ENCODE results near the gene TRA2B.
"Not testable (repeated sequence)": the region's sequence is repeated elsewhere in the genome, so short reads cannot be mapped to it uniquely, and the experiment has no call there.

The TRA2B gene

DNA sequence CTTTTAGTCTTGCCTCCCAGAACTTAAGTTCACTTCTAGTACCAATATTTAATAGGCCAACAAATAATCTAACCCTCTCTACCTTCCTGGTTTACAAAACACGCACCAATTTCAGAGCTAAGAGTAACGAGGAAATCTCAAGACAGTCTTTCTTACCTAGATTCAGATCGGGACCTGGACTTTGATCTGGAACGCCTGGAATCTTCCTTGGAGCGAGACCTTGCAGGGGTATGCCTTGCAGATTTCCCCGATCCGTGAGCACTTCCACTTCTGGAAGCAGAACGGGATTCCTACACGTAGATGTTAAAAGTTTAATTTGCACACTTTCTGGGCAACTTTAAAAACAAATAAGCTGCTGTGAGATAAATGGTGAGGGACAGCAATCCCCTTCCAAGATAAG, 11.4 kb downstream of the TRA2B start:
- DNase-seq = no peak

DNA sequence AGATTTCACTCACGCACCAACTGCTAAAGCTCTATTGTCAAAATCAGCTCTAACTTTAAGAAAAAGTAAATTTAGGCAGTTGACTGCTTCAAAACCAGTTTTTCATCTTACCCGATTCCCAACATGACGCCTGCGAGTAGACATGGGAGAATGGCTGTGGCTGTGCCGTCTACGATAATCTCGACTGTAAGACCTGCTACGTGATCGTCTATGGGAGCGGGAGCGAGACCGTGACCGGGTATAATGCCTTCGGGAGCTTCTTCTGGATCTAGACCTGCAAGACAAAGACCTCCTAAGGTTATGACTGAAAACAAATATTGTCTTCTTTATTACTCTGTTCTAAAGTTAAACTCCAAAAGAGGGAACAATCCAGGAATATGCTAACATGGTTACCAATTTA, 12.5 kb downstream of the TRA2B start:
- no peak for DNase-seq

DNA sequence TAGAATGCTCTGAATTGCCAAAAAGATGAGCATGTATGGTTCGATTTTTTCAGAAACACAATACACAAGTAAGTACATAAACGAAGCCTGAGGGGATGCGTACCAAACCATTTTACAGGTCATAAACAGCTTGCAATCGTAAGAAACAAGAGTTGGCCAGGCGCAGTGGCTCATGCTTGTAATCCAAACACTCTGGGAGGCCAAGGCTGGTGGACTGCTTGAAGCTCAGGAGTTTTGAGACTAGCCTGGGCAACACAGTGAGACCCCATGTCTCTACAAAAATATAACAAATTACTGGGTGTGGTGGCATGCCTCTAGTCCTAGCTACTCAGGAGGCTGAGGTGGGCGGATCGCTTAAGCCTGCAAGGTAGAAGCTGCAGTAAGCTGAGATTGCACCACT, 13.4 kb downstream of the TRA2B start:
- no peak for DNase-seq

DNA sequence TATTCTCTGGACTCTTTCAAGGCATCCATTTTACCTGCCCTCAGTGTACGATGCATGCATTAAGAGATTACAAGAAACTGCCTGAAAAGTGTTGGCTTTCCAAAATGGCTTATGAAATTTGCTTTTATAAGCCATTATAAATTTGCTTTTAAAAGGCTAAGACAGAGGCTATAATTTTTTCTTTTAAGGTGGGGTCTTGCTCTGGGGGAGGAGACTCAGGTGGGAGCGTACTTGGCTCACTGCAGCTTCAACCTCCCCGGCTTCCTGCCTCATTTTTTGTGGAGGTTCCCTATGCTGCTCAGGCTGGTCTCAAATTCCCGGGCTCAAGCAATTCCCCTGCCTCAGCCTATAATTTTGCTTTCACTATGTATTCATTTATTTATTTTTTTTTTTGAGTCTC, 17.6 kb downstream of the TRA2B start:
- DNase-seq = no peak

DNA sequence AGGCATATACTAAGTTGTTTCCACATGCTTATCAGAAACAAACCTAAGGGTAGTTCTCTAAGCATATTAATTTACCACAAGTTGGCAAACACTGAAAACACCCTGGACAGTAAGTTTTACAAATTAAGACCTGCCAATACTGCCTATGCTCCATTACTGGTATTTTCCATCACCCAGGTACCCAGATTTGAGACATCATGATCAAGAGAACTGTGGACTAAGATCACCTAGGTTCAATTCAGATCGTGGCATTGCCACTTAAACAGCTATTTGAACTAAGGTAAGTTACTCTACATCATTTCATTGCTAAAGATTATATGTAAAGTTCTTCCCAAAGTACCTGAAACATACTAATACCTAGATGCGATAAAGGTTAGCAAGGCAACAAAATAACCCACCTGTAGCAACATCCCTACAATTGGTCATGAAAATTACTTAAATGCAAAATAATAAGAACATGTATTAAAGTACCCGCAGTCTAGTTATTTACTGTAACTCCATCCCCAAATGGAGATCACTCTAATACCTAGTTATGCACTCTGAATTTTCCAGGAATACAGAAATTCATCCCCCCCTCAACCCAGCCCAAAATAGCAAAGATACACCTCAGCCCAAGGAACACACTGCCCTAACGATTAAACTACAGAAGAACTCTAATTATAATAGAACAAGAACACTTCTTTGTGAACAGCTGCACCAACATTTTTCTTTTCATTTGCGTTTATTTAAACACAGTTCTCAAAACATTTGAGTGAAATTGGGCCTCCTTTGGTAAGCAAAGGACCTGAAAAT, 21.6 kb downstream of the TRA2B start:
- no peak for DNase-seq

DNA sequence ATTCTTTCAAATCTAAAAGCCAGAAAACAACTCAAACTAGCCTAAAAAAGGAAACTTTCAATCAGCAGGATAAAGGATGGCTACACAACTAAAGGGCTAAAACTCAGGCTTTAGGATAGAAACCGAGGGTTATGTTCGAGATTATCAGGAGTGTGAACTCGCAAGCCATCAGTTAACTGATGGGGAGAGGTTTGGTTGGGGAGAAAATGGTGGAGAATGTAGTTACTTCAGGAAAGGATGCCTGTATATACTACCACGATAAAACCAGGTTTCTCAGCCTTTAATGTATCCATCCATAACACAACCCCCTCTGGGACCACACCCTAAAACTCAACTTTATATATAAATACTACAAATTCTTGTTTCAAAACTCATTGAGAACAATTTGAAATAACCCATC, 22.2 kb downstream of the TRA2B start:
- DNase-seq = no peak

DNA sequence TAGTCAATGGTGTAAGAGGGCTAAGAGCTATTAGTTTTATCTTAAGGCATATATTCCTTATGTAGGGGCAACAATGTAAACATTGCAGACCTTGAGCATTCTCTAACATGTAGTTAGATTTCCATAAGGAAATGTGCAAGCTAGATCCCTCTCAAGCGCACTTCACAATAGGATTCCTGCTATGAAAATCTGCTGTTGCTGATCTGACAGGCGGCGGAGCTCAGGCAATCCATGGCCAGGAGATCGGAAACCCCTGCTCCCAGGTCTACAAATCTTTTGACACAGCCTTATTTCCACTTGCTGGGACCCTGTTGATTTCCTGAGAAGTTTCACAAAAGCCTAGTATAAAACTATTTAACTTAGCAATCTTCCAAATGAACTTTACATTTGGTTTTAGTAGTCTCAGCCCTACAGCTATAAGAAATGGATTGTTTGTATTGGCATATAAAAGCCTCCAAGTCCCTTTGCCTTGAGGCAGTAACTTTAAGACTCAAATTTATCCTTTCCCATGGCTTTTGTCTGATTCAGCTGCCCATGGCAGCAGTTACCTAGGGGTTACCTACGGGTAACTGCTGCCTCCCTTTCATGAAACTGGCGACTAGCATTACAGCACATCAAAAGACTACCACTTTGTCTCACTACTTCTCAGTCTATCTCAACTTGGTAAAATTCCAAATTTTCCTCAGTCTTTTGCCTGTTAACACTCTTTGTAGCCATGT, 22.7 kb downstream of the TRA2B start:
- DNase-seq = no peak

DNA sequence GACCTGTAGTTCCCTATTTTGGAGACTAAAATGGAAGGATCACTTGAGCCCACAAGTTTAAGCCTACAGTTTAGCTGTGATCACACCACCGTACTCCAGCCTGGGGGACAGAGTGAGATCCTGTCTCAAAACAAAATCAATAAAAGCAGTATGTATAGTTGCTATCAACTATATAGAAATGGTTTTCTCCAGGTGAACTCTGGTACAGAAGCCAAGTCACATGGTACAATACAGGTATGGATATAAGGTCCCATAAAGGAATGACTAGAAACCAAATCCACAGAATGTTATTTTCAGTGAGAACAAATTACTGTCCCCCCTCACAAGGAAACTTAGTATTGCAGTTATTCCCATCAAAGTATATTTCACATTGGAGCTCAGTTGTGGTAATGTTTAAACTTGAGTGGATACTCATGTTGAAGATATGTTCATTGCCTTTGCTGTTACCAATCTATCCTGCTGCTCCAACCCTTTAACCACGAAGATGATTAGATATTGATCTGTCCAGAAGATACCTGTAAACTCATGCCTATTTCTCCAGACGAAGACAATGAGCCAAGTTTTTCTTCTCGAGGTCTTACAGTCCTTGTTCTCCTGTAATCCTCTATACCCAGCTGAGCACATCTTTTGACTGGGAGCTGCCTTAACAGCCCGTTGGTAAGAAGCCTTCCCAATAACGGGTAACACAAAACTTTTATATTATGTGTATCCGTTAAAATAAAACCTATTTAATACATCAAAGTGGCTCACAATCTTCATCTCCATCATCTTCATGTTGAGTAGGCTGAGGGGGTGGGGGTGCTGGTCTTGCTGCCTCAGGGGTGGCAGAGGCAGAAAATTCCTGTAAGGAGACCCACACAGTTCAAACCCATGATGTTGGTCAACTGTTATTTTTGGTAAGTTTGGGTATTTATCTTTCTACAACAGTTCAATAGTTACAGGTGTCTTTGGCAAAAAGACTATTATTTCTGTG, 24.6 kb downstream of the TRA2B start:
- DNase-seq = no peak

DNA sequence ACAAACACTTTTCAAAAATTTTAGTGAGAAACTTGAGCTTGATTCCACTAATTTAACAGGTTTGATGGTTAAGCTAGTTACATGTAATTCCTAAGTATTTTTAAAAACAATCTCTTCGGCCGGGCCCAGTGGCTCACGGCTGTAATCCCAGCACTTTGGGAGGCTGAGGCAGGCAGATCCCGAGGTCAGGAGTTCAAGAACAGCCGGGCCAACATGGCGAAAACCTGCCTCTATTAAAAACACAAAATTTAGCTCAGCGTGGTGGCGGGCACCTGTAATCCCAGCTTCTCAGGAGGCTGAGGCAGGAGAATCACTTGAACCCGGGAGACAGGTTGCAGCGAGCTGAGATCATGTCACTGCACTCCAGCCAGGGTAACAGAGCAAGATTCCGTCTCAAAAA, 25.3 kb downstream of the TRA2B start:
- no peak for DNase-seq

DNA sequence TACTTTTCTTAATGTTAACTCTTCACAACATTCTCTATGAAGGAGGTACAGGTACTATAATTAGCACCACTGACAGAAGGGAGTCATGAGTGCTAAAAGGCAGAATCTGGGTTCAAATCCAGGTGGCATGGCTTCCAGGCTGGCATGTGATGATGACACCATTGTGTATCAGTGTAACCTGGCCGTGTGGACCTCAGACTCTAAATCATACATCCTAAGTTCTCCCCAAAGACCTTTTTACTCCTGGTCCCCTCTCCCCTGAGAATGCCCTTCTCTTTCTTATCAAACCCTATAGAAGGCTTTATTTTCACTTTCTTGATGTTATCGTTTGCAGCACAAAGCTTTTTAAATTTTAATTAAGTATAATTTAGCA, 26.8 kb downstream of the TRA2B start:
- DNase-seq = not testable (repeated sequence)

DNA sequence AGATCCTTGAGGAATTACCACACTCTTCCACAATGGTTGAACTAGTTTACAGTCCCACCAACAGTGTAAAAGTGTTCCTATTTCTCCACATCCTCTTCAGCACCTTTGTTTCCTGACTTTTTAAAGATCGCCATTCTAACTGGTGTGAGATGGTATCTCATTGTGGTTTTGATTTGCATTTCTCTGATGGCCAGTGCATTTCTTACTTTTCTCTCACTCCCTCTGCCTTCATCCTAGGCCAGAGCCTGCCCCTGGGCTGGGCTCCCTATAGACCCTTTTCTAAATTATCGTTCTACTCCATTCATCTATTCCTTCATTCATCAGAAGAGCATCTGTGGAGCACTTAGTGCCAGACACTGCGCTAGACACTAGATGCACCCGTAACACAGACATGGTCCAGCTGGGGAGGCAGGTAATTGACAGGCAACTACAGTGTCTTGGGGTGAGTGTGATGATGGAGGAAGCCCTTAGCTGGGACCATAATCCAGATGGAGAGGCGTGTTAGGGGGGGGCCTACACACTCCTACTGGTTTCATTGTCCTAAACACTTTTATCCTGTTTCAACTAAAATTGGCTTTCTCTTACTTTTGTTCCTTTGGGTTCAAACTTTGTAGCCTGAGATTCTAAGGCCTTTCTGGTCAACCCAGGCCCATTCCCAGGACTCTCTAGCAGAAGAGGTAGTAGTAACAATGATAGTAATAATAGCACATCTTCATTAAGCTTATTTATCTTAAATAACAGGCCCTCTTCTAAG, 27.3 kb downstream of the TRA2B start:
- DNase-seq = not testable (repeated sequence)

DNA sequence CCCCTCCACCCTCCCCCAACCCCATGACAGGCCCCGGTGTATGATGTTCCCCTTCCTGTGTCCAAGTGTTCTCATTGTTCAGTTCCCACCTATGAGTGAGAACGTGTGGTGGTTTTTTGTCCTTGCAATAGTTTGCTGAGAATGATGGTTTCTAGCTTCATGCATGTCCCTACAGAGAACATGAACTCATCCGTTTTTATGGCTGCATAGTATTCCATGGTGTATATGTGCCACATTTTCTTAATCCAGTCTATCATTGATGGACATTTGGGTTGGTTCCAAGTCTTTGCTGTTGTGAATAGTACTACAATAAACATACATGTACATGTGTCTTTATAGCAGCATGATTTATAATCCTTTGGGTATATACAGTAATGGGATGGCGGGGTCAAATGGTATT, 27.9 kb downstream of the TRA2B start:
- DNase-seq = not testable (repeated sequence)

DNA sequence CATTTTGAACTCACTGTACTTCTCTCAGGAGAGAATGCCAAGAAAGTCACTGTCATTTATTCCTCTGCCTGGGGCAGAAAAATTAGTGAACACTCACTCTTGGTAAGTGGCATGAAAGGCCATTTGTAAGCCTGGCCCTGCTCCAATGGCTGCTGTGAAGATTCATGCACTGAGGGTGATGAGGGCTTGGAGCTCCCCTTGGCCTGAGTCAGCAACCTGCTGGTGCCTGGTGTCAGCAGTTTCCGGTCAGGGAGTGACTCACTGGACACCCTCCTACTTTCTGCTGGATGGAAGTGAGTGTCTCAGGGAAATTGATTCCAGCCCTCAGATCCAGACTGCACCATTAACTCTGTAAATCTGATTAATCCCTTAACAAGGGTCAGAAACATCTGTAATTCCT, 37.6 kb downstream of the TRA2B start:
- DNase-seq = no peak

DNA sequence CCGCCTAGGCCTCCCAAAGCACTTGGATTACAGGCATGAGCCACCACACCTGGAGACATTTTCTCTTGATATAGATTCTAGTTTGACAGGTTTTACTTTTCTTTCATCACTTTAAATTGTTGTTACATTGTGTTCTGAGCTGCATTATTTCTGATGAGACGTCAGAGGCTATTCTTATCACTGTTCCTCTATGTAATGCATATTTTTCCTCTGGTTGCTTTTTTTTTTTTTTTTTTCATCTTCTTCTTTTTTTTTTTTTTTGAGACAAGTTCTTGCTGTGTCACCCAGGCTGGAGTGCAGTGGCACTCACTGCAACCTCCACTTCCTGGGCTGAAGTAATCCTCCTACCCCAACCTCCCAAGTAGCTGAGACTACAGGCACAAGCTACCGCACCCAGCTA, 41.2 kb downstream of the TRA2B start:
- no peak for DNase-seq

DNA sequence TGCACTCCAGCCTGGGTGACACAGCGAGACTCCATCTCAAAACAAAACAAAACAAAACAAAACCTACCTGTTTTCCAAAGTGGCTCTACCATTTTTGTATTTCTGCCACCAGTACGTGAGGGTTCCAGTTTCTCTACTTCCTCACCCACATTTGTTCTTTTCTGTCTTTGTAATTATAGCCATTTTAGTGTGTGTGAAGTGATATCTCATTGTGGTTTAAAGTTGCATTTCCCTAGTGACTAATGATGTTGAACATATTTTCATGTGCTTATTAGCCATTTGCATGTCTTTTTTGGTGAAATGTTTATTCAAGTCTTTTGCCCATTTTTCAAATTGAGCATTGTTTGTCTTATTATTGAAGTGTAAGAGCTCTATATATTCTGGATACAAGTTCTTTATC, 50.7 kb downstream of the TRA2B start:
- DNase-seq = no peak

DNA sequence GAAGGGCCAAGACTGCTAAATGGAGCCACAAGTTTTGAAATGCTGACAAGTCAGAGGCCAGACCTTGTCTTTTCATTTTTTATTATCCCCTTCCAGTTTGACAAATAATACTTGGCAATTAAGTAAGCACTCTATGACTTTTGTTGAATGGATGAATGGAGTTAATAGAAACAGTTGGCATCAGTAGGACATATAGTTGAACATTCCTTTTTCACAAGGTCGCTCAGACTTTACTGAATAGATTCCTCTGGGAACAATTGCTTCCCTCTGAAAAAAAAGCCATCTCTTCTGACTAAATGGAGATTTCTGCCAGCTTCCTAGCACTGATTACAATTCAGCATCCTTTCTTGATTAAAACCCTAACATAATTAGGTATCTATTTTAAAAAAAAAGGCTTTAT, 53.2 kb downstream of the TRA2B start:
- no peak for DNase-seq

DNA sequence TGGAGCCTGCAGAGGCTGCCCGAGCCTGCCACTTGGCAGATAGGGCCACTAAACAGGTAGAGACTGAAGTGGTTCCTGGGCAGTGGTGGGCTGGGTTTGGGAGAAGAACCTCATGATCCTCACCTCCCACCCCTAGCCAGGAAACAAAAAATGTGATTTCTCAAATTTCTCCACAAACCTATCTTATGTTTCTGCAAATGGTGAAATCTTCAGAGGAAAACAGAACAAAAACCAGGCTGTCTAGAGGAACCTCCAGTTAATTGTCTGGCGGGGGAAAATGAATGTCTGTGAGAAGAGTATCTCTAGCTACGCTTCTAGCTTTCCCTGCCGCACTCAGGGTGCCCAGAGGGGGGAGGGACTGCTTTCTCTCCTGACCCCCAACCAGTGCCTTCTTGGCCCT, 55.9 kb downstream of the TRA2B start:
- no peak for DNase-seq

DNA sequence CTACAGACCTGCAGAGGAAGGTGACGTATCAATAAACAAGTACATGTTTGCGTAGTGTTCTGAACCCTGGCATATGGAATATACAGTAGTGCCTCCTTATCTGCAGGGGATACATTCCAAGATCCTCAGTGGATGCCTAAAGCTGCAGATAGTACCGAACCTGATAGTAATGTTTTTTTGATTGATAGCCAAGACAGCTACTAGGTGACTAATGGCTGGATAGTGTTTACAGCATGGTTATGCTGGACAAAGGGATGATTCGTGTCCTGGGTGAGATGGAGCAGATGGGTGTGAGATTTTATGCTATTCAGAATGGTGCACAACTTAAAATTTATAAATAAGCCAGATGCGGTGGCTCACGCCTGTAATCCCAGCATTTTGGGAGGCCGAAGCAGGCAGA, 57.2 kb downstream of the TRA2B start:
- DNase-seq = no peak

DNA sequence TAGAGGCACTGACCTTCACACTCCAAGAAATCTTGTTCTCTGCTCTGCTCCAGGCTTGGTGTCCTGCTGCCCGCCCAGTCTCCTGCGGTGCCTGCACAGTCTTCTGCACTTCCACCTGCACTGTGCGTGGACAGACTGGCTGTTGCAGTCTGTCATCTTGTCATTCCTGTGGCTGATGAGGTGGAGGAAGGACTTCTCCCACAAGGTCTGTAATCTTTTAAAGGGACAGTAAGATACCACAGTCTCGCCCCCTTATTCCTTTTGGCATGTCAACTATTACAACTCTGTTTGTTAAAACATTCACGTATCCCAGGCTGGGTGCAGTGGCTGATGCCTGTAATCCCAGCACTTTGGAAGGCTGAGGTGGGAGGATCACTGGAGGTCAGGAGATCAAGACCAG, 58.9 kb downstream of the TRA2B start:
- no peak for DNase-seq

DNA sequence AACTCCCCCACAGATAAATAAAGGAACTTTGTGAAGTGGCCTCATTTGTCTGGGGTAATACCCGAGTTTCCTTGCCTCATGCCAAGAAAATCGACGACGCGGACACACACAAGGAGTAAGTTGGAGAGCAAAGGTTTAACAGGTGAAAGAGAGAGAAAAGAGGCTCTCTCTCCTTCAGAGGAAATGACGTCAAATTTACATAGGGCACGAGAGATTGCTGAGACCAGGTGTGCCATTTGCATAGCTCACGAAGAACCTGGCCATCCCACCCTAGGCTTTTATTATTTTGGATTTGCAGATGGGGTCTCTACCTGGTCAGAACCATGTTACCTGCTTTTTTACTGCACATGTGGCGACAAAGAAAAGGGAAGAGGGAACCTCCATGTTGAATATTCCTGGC, 63.7 kb downstream of the TRA2B start:
- DNase-seq = no peak

DNA sequence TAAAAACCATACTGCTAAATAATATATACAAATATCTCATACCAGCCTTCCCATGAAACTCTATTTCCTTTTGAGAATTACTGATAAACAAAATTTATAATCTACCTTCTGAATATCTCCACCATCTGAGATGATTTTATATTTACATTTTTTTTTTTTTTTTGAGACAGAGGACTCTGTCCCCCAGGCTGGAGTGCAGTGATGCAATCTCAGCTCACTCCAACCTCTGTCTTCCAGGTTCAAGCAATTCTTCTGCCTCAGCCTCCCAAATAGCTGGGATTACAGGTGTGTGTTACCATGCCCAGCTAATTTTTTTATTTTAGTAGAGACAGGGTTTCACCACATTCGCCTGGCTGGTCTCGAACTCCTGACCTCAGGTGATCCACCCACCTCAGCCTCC, 70.2 kb downstream of the TRA2B start:
- DNase-seq = no peak

DNA sequence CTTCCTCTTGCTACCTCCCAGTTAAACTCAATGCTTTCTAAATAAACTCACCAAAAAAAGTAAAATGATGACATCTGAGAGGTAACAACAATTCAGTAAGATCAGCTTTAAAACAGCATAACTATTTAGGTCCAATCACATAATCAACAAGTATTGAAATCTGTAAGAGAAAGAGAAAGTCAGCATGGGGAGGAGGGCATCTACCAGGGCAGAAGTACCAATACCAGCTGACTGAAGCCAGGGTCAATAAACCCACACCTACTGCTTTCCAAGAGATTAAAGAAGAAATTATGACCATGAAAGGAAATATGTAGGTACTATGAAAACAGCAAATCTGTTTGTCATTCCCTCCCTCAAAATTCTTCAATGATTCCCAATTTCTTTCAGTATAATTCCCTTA, 70.8 kb downstream of the TRA2B start:
- no peak for DNase-seq

DNA sequence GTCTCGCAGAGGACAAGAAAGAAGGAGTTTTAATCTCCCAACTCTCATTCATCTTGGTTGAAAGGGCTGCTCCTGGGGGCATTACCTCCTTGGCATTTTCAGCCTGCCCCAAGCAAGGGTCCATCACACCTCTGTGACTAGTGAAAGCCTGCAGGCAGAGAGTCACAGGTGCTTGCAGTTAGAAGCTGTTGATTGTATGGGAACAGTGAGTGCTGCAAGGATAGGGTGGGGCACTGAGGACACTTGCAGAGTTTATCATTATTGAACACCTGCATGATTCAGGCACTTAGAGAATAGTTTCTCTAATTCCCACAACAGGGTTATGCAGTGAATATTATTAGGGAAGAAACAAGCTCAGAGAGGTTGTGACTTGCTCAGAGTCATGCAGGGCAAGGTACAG, 71.3 kb downstream of the TRA2B start:
- DNase-seq = no peak
